GM18507 (cell line): ENCODE measurements around the gene TMTC2.

Experiments used
- DNase-seq: peaks from one replicate; pipeline ENCODE4 v3.0.0; 2011; ENCODE audit warnings: low read depth; ENCODE audit not compliant: insufficient read length; ENCODE audit errors: extremely low spot score
- FAIRE-seq: peaks from 2 replicates; lab custom pipeline; 2011; peaks lifted over from hg19 to GRCh38; lab: Jason Lieb, UNC

Gene TMTC2

DNA sequence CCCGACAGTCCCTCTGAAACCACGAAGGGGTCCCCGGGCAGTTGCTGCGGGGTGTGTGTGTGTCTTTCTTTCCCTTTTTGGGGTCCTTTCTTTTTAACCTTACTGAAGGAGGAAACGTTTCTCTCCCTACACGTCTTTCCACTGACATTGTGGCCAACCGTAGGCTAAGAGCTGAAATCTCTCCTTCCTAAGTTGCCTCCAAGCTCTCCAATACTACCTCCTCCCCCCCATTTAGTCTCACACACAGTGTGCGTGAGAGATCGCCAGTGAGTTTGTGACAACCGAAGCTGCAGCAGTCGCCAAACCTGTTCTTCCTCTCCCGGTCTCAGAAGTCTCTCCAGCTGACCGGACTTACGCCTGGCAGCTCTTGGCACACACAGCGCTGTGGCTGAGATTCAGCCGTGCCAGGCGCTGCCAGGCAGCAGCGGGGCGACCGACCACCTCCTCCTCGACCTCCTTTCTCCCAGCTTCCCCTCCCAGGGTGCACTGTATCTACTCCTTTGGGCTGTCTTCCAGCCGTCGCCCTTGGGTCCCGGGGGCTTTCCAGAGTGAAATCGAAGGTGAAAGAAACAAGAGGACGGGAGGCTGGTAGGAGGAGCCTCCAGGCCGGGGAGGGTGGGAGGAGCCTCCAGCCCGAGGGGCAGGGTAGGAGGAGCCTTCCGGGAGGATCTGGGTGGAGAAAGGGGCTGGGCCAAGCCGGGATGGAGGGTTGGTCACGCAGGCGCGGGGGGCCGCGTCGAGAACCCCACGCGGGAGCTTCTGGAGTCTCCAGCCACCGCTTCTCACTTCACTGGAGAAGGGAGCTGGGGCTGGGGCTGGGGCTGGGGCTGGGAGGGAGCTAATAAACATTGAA is at the start of gene TMTC2:
Gene TMTC2 (plus strand): TSS at position 739 of the 853 bp plus-strand sequence.
- FAIRE-seq (peak; percentile 91), DNase-seq (peak; percentile 84)

DNA sequence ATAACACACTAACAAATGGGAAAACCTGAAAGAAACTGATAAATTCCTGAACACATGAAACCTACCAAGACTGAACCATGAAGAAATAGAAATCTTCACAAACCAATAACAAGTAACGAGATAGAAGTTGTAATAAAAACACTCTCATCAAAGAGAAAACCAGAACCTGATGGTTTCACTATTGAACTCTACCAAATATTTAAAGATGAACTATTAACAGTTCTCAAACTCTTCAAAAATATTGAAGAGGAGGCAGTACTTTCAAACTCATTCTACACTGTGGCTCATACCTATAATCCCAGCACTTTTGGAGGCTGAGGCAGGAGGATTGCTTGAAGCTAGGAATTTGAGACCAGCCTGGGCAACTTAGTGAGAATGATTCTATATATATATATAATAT is 48.4 kb upstream of the TMTC2 start:
- DNase-seq (no peak), FAIRE-seq (no peak)

GRCh38 chr12:82644896-82645295 is 41.8 kb upstream of the TMTC2 start:
- no peak for FAIRE-seq
- DNase-seq, result no peak

DNA sequence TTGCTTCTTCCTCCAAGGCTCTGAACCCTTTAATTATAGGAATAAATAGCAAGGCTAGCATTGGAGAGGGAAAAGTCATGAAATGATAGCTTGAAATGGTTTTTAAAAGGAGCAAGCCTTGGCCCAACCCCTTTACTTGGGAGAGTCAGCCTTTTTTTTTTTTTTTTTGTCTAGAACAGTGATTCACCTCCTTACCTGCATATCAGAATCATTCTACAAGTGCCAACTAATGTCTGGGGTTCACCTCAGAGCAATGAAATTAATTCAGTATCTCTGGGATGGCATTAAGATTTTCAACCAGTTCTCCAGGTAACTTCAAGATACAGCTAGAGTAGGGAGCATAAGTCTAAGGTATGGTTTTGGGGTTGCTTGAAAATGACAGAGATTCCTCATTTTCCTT is 41.3 kb upstream of the TMTC2 start:
- FAIRE-seq (no peak), DNase-seq (no peak)

GRCh38 chr12:82647853-82648252 is 38.9 kb upstream of the TMTC2 start:
- no peak for DNase-seq
- no peak for FAIRE-seq

GRCh38 chr12:82648259-82648909 is 38.3 kb upstream of the TMTC2 start:
- DNase-seq (no peak), FAIRE-seq (peak; percentile 69)

DNA sequence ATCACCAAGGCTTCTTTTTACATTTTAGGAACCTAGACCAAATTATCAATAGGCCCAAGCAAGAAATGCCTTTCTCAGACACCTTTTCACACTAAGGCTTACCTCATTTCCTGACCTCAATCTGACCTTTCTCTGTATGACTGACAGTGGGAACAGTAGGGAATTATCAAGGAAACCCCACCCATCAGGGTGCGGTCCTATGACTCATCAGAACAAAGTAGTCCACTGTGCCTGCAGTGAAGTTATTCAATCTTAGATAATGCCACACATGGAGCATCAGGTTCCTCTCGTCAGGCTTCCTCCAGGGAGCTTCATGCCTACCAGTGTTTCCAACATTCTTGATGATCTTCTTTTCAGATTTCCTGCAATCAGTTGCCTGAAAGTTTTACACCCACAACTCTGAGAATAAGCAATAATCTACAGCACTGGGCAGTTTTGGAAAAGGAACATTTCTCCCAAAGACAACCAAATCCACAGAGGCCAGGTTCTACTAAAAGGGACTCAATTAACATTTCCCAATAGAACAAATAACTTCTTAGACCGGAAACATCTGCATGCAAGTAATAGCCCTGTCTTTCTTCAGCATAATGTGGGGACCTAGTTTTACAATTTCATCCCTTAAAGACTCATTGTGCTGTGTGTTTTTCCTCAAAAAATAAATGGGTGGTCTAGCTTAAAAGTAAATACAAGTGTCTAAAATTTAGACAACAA is 35.9 kb upstream of the TMTC2 start:
- peak; percentile 87 for FAIRE-seq
- DNase-seq, result no peak

- no peak for DNase-seq
- peak; percentile 41 for FAIRE-seq
Observed at GRCh38 chr12:82651489-82651888, 35.2 kb upstream of the TMTC2 start.

DNA sequence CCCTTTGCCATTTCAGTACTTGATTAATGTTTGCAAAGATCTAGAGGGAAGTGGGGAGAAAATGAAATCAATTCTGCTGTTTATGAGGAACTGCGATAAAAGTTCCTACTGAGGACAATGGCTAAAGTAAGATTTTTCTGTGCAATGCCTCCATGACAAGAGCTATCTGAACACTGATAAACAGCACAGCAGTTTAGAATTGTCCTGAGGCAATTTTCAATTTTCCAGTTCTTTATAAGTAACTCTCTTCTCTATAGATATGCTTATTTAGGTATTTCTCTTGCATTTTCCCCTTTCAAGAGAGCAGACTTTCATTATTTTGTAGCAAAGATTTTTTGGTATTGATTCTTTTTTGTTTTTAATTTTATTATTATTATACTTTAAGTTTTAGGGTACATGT is 34.6 kb upstream of the TMTC2 start:
- FAIRE-seq (no peak), DNase-seq (no peak)

DNA sequence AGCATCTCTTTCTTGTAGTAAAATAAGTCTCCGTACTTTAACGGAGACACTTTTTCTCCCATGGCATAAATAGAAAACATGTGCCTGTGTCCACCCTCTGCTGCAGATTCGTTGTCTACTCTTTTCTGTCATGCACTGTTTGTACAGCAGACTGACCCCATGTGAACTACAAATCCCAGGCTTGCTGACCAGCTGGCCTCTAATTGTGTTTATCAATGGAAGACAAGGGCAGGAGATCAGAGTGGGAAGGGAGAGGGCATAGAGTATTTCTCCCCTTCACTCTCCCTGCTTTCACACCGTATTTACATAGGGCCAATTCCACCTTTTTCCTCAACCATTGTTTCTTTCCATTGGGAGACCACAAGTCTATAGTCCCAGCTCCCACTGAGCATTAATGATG is 31.0 kb upstream of the TMTC2 start:
- no peak for DNase-seq
- no peak for FAIRE-seq

DNA sequence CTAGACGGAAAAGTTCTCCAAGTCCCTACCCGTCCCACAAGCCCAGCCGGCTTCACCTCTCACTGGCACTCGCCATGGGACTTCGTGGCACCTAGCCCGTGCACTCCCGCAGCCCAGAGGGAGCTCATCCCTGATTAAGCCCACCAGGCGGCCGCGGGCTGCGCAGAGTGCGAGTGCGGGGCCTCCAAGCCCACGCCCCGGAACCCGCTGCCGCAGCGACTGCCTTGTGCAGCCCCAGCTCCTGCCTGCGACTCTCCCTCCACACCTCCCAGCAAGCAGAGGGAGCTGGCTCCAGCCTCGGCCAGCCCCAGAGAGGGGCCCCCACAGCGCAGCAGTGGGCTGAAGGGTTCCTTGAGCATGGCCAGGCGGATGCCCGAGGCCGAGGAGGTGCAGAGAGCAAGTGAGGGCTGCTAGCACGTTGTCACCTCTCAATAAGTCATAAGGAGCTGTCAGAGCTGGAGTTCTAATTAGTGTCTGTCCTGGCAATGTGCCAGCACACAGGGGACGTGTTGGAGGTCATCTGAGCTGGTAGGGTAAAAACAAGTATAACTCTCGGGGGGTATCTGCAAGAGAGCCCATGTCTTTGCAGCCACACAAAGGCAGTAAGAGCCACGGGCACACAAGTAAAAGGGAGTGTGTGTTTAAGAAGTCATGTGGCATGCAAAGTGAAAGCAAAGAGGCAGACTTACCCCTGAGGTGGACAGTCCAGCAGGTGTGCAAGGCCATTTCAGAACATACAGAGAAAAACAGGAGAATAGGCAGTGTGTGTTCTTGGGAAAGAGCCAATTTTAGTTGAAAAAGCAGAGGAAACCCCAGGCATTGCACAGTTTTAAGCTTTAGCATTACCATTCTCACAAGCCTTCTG is 27.1 kb upstream of the TMTC2 start:
- FAIRE-seq (no peak), DNase-seq (no peak)

DNA sequence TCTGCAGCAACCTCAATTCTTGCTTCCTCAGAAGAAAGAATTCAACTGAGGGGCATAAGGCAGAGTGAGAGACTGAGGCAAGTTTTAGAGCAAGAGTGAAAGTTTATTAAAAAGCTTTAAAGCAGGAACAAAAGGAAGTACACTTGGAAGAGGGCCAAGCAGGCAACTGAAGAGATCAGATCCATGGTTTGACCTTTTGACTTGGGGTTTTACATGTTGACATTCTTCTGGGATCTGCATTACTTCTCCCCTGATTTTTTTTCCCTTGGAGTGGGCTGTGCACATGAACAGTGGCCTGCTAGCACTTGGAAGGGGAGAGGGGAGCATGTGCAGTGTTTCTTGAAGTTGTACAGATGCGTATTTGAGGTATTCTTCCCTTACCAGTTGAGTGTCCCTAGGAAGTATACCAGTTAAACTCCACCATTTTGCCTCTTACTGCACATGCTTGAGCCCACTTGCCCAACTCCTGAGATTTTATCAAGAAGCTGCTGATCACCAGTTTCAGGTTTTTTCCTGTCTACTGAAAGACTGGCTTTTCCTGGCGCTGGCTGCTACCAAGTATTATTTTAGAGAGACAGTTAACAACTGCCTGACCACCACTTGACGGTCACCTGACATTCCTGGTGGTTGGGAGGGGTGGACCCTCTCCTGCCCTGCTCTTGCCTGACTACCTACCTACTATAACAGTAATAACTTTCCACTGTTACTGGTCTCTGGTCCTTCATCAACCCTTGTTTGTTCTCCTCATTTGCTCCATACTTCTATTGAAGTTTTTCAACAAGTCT is 26.0 kb upstream of the TMTC2 start:
- DNase-seq (no peak), FAIRE-seq (no peak)

- DNase-seq, result no peak
- no peak for FAIRE-seq
Observed at GRCh38 chr12:82663893-82664292, 22.8 kb upstream of the TMTC2 start.

GRCh38 chr12:82665142-82665923 is 21.4 kb upstream of the TMTC2 start:
- FAIRE-seq, result no peak
- no peak for DNase-seq

- DNase-seq (no peak), FAIRE-seq (no peak)
Observed at GRCh38 chr12:82666830-82667229, 19.9 kb upstream of the TMTC2 start.

GRCh38 chr12:82671673-82672195 is 15.0 kb upstream of the TMTC2 start:
- no peak for FAIRE-seq
- no peak for DNase-seq

DNA sequence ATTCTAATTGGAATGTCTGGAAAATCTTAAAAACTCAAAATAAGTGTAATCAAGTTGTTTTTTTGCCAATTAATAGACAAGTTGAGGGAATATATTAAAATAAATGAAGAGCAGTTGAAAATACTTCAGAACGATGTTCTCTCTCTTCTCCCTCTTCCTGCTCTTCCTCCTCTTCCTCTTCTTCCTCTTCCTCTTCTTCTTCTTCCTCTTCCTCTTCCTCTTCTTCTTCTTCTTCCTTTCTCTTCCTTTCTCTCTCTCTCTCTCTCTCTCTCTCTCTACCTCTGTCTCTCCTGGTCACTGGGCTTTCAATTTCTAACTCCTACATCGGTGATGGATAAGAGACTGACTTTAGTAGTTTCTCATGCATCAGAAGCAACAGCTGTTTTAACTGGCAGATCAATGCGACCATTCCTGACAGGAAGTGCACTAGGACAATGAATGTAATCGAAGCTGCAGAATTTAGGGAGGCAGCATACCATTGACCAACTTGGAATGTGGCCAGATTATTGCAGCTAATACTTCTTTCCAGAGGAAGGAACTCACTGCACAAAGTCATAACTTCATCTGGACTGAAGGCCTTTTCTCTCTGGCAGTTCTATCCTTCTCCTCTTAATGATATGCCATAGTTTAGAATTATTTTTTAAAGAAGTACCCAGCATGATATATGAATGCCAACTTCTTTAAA is 13.8 kb upstream of the TMTC2 start:
- no peak for FAIRE-seq
- DNase-seq, result no peak
